Ascending aorta (tissue), 2 donors: ENCODE data around the gene PRPSAP2. TPM values are rescaled to one million over a fixed set of nuclear protein-coding genes. Genes with fewer than 3 reads are reported as not detected.

Source experiments
- DNase-seq, 2 donors: peaks; one replicate each; pipeline ENCODE4 v3.0.0-alpha.2; 2019; ENCODE audit warnings: low spot score in 2 of 2
- H3K27ac ChIP-seq, 2 donors: fragments of 200-600 bp; sonication (generic); one replicate each; pipeline ENCODE4 v1.5.1; 2016 to 2017; ENCODE audit warnings: mild to moderate bottlenecking in 1 of 2
- H3K27me3 ChIP-seq: fragments of 200-600 bp; sonication (generic); one replicate; pipeline ENCODE4 v1.5.1; 2017
- H3K36me3 ChIP-seq, 2 donors: fragments of 200-600 bp; sonication (generic); one replicate each; pipeline ENCODE4 v1.5.1; 2016
- H3K4me1 ChIP-seq, 2 donors: fragments of 200-600 bp; sonication (generic); one replicate each; pipeline ENCODE4 v1.5.1; 2016 to 2017; ENCODE audit warnings: mild to moderate bottlenecking in 1 of 2
- H3K4me3 ChIP-seq, 2 donors: fragments of 200-600 bp; sonication (generic); one replicate each; pipeline ENCODE4 v1.5.1; 2016 to 2017; ENCODE audit warnings: mild to moderate bottlenecking in 1 of 2
- H3K9me3 ChIP-seq, 2 donors: fragments of 200-600 bp; sonication (generic); one replicate each; pipeline ENCODE4 v1.5.1; 2016
- intact Hi-C: fragments of 100-400 bp; cut with DNase I; formaldehyde crosslinking; loops from one replicate; pipeline ENCODE4 v1.15.1; 2023
- total RNA-seq: library from RNA; depleted of rRNA; stranded (reverse); fragments of >200 nt; gene quantifications from one replicate; pipeline ENCODE4 v1.1.0, GENCODE V29; 2016
- TF ChIP-seq, protein P1 (sequence below), 3 experiments: fragments of 200-600 bp in 2 of 3; fragments of 450-650 bp in 1 of 3; sonication (generic) in 2 of 3; IDR thresholded peaks; one replicate each; pipeline ENCODE4 v1.5.1; 2016 to 2019; ENCODE audit warnings: antibody characterized with exemption in 3 of 3, mild to moderate bottlenecking in 1 of 3, moderate library complexity in 1 of 3

The PRPSAP2 gene
- total RNA-seq, 1 donor from 2014 or later, result 3.4 TPM

DNA sequence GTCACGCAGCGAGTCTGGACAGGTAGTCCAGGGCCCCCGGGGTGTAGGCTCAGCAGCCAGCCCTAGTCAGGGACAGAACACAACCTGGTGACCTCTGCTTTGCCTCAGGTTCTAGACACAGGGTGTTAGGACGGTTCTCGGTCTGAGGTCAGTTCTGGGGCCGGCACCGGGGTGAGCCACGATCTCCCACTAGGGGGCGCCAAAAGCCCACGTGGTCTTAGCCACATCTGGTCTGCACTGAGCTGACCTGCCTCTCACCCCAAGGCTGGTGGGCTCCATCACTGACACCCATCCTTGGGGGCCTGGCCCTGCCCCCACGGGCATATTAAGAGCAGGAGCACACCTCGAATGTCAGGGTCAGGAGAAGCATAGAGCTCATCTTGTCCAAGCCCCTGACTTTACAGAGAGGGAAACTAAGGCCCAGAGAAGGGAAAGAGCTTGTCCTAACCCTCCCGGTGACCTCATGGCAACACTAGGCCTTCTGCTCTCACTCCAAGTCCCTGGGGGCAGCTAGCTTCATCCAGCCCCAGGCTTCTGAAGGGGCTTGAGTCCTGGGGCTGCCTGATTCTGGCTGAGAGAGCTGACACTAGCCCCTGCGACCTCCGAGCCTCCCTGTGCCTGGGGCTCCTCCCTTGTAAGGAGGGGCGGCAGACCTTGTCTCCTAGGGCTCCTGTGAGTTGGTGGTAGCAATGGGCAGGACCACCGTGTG lies 103.0 kb downstream of the PRPSAP2 start:
- TF ChIP-seq, protein P1, sequence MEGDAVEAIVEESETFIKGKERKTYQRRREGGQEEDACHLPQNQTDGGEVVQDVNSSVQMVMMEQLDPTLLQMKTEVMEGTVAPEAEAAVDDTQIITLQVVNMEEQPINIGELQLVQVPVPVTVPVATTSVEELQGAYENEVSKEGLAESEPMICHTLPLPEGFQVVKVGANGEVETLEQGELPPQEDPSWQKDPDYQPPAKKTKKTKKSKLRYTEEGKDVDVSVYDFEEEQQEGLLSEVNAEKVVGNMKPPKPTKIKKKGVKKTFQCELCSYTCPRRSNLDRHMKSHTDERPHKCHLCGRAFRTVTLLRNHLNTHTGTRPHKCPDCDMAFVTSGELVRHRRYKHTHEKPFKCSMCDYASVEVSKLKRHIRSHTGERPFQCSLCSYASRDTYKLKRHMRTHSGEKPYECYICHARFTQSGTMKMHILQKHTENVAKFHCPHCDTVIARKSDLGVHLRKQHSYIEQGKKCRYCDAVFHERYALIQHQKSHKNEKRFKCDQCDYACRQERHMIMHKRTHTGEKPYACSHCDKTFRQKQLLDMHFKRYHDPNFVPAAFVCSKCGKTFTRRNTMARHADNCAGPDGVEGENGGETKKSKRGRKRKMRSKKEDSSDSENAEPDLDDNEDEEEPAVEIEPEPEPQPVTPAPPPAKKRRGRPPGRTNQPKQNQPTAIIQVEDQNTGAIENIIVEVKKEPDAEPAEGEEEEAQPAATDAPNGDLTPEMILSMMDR (IDR thresholded peaks at IDR 0.05), result peak; percentile 79 to 93 (median 87)
- Histone ChIP-seq H3K4me3 (no peak overlapping the region), H3K9me3 (no peaks in the 10 kb centered on the region), H3K27me3 (no peaks in the 10 kb centered on the region), H3K36me3 (no peaks in the 10 kb centered on the region), H3K4me1 (no peaks in the 10 kb centered on the region), H3K27ac (no peak overlapping the region)
- intact Hi-C loops, result loop anchor here (5.0 kb wide), 1 partner anchor 46 kb away; no protein-coding TSS in a partner anchor
- DNase-seq, result peak in 1 of 2 donors; percentile 84

DNA sequence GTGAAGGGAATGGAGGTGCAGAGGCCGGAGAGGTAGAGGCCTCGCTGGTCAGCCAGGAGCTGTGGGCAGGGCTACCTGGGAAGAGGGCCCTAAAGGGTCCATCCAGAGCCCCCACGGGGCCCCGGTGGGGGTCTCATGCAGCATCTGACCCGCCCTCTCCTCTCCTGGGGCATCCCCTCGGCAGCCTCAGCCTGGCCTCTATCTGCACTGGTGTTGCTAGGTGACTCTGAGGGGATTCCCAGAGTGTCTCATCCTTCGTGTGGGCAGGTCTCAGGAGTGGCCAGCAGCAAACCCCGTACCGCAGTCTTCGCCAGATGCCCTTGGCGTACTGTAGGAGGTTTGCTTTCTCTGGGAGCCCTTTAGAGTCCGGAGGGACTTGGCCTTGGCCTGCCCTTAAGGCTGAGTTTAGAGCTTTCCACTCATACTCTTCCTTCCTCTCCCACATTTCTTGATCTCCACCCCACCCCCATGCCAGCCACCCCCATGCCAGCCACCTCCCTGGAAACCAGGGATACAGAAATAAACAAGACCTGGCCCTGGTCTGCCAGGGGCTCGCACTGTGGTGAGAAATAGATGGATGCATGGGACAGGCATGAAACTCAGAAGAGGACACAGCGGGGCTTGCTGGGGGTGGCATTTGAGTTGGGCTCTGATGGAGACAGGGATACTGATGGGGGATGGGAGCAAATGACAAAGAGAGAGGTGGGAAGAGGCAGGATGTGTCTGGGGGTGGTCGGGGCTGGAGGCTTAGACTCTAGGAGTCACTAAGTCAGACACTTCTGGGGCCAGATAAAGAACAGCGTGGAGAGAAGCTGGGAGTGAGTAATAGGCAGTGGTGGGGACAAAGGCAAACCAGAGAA lies 103.9 kb downstream of the PRPSAP2 start:
- Histone ChIP-seq H3K36me3 (no peaks in the 10 kb centered on the region), H3K4me3 (no peak overlapping the region), H3K9me3 (no peaks in the 10 kb centered on the region), H3K4me1 (no peaks in the 10 kb centered on the region), H3K27ac (no peak overlapping the region), H3K27me3 (no peaks in the 10 kb centered on the region)
- no peak for DNase-seq
- intact Hi-C loops, result loop anchor here (5.0 kb wide), 1 partner anchor 45 kb away; no protein-coding TSS in a partner anchor
- TF ChIP-seq, protein P1 (IDR thresholded peaks at IDR 0.05), result no peak

GRCh38 chr17:18962494-18962815 lies 104.5 kb downstream of the PRPSAP2 start:
- Histone ChIP-seq H3K27me3 (no peaks in the 10 kb centered on the region), H3K27ac (no peak overlapping the region), H3K36me3 (no peaks in the 10 kb centered on the region), H3K9me3 (no peaks in the 10 kb centered on the region), H3K4me3 (no peak overlapping the region), H3K4me1 (peaks cover 0 to 4% of the 10 kb centered on the region in 2 donors)
- TF ChIP-seq, protein P1 (IDR thresholded peaks at IDR 0.05), result no peak
- DNase-seq, result no peak
- intact Hi-C loops, result loop anchor here (5.0 kb wide), 1 partner anchor 45 kb away; no protein-coding TSS in a partner anchor

- Histone ChIP-seq H3K27me3 (no peaks in the 10 kb centered on the region), H3K4me3 (no peak overlapping the region), H3K27ac (no peak overlapping the region), H3K4me1 (peaks cover 0 to 4% of the 10 kb centered on the region in 2 donors), H3K36me3 (no peaks in the 10 kb centered on the region), H3K9me3 (no peaks in the 10 kb centered on the region)
- intact Hi-C loops, result loop anchor here (5.0 kb wide), 1 partner anchor 44 kb away; no protein-coding TSS in a partner anchor
- DNase-seq, result no peak
- TF ChIP-seq, protein P1 (IDR thresholded peaks at IDR 0.05), result no peak
Observed at GRCh38 chr17:18963126-18964017, 105.4 kb downstream of the PRPSAP2 start.

GRCh38 chr17:18964018-18964351 lies 106.1 kb downstream of the PRPSAP2 start:
- no peak for DNase-seq
- intact Hi-C loops, result loop anchor here (5.0 kb wide), 1 partner anchor 43 kb away; no protein-coding TSS in a partner anchor
- Histone ChIP-seq H3K9me3 (no peaks in the 10 kb centered on the region), H3K4me1 (peaks cover 0 to 4% of the 10 kb centered on the region in 2 donors), H3K4me3 (no peak overlapping the region), H3K27ac (no peak overlapping the region), H3K27me3 (no peaks in the 10 kb centered on the region), H3K36me3 (no peaks in the 10 kb centered on the region)
- TF ChIP-seq, protein P1 (IDR thresholded peaks at IDR 0.05), result no peak
